G401.6 (cell line): ENCODE data around the gene ITPK1.

Experiments
- FAIRE-seq: peaks from 2 replicates; lab custom pipeline; 2012; peaks lifted over from hg19 to GRCh38; lab: Jason Lieb, UNC

ITPK1 gene

GRCh38 chr14:93059260-93059659 is 56.5 kb downstream of the ITPK1 start:
- FAIRE-seq: no peak

GRCh38 chr14:93057586-93058280 is 58.0 kb downstream of the ITPK1 start:
- FAIRE-seq: no peak

GRCh38 chr14:93056840-93057585 is 58.7 kb downstream of the ITPK1 start:
- FAIRE-seq: no peak

- no peak for FAIRE-seq
These were observed 59.4 kb downstream of the ITPK1 start for GRCh38 chr14:93056166-93056839.

- FAIRE-seq: no peak
These were observed 60.0 kb downstream of the ITPK1 start for GRCh38 chr14:93055651-93056115.

GRCh38 chr14:93054876-93055275 is 60.8 kb downstream of the ITPK1 start:
- FAIRE-seq: no peak

- FAIRE-seq: no peak
These were observed 61.7 kb downstream of the ITPK1 start for GRCh38 chr14:93054006-93054405.

GRCh38 chr14:93051600-93052546 is 63.9 kb downstream of the ITPK1 start:
- no peak for FAIRE-seq

- FAIRE-seq: no peak
These were observed 65.0 kb downstream of the ITPK1 start for GRCh38 chr14:93050761-93051160.

- FAIRE-seq: no peak
These were observed 65.8 kb downstream of the ITPK1 start for GRCh38 chr14:93049867-93050331.

GRCh38 chr14:93049315-93049714 is 66.4 kb downstream of the ITPK1 start:
- FAIRE-seq: no peak

GRCh38 chr14:93048843-93049242 is 66.9 kb downstream of the ITPK1 start:
- FAIRE-seq: no peak

- FAIRE-seq: no peak
These were observed 68.1 kb downstream of the ITPK1 start for GRCh38 chr14:93047661-93048060.

GRCh38 chr14:93047157-93047556 is 68.6 kb downstream of the ITPK1 start:
- FAIRE-seq: no peak

- FAIRE-seq: no peak
These were observed 69.0 kb downstream of the ITPK1 start for GRCh38 chr14:93046705-93047050.

- FAIRE-seq: no peak
These were observed 69.6 kb downstream of the ITPK1 start for GRCh38 chr14:93045965-93046704.

GRCh38 chr14:93045211-93045674 is 70.5 kb downstream of the ITPK1 start:
- FAIRE-seq: no peak

- no peak for FAIRE-seq
These were observed 71.2 kb downstream of the ITPK1 start for GRCh38 chr14:93044556-93044955.

GRCh38 chr14:93044121-93044520 is 71.6 kb downstream of the ITPK1 start:
- FAIRE-seq: no peak

GRCh38 chr14:93042968-93043940 is 72.5 kb downstream of the ITPK1 start:
- no peak for FAIRE-seq
